CD4-positive, alpha-beta T cell treated with Interleukin-17A for 1 hour (primary cell): ENCODE measurements around the gene RPS6KA5.
"Not testable (repeated sequence)": the region's sequence is repeated elsewhere in the genome, so short reads cannot be mapped to it uniquely, and the experiment has no call there.

Experiments
- DNase-seq: peaks from one replicate; pipeline ENCODE4 v3.0.0-alpha.2; 2020

RPS6KA5 gene

GRCh38 chr14:90981636-90982035, 78.8 kb downstream of the RPS6KA5 start:
- no peak for DNase-seq

- DNase-seq: not testable (repeated sequence)
These were observed 79.8 kb downstream of the RPS6KA5 start for GRCh38 chr14:90980636-90981035.

GRCh38 chr14:90979515-90979914, 80.9 kb downstream of the RPS6KA5 start:
- DNase-seq: no peak

- DNase-seq: no peak
These were observed 84.3 kb downstream of the RPS6KA5 start for GRCh38 chr14:90976101-90976500.

GRCh38 chr14:90971687-90972086, 88.8 kb downstream of the RPS6KA5 start:
- DNase-seq: no peak

- DNase-seq: no peak
These were observed 90.3 kb downstream of the RPS6KA5 start for GRCh38 chr14:90970167-90970600.

GRCh38 chr14:90969531-90970166, 90.8 kb downstream of the RPS6KA5 start:
- no peak for DNase-seq

- no peak for DNase-seq
These were observed 92.4 kb downstream of the RPS6KA5 start for GRCh38 chr14:90968025-90968424.

- DNase-seq: no peak
These were observed 93.9 kb downstream of the RPS6KA5 start for GRCh38 chr14:90966493-90966892.

- no peak for DNase-seq
These were observed 94.7 kb downstream of the RPS6KA5 start for GRCh38 chr14:90965765-90966164.

GRCh38 chr14:90963343-90963742, 97.1 kb downstream of the RPS6KA5 start:
- no peak for DNase-seq

GRCh38 chr14:90962505-90963109, 97.8 kb downstream of the RPS6KA5 start:
- no peak for DNase-seq

- no peak for DNase-seq
These were observed 99.6 kb downstream of the RPS6KA5 start for GRCh38 chr14:90960818-90961217.

- DNase-seq: no peak
These were observed 101.1 kb downstream of the RPS6KA5 start for GRCh38 chr14:90959344-90959743.

GRCh38 chr14:90956273-90956672, 104.2 kb downstream of the RPS6KA5 start:
- DNase-seq: no peak

- not testable (repeated sequence) for DNase-seq
These were observed 106.8 kb downstream of the RPS6KA5 start for GRCh38 chr14:90953643-90954042.

GRCh38 chr14:90943367-90943766, 117.1 kb downstream of the RPS6KA5 start:
- no peak for DNase-seq

- DNase-seq: no peak
These were observed 117.9 kb downstream of the RPS6KA5 start for GRCh38 chr14:90942511-90942910.

- no peak for DNase-seq
These were observed 118.7 kb downstream of the RPS6KA5 start for GRCh38 chr14:90941706-90942105.

- DNase-seq: no peak
These were observed 120.0 kb downstream of the RPS6KA5 start for GRCh38 chr14:90940318-90940962.

GRCh38 chr14:90939252-90939795, 121.1 kb downstream of the RPS6KA5 start:
- DNase-seq: not testable (repeated sequence)

GRCh38 chr14:90938615-90939014, 121.8 kb downstream of the RPS6KA5 start:
- DNase-seq: no peak

GRCh38 chr14:90936757-90937440, 123.5 kb downstream of the RPS6KA5 start:
- DNase-seq: no peak
